LNCaP clone FGC (cell line): ENCODE data around the gene TAC3.
"Not testable (repeated sequence)": the region's sequence is repeated elsewhere in the genome, so short reads cannot be mapped to it uniquely, and the experiment has no call there.

ENCODE experiments used
- DNase-seq: peaks from one replicate; pipeline ENCODE4 v3.0.0-alpha.2; 2011; ENCODE audit warnings: low read depth
- H3K4me3 ChIP-seq: 2 replicates; pipeline ENCODE4 v1.5.1; 2011; ENCODE audit warnings: mild to moderate bottlenecking, low read depth, low read length, control low read depth
- TF ChIP-seq, protein P1 (sequence below): IDR thresholded peaks from 2 replicates; pipeline ENCODE4 v1.5.1; 2012; ENCODE audit warnings: mild to moderate bottlenecking; ENCODE audit not compliant: control insufficient read depth, insufficient read depth; ENCODE audit errors: extremely low read depth

TAC3 gene

DNA sequence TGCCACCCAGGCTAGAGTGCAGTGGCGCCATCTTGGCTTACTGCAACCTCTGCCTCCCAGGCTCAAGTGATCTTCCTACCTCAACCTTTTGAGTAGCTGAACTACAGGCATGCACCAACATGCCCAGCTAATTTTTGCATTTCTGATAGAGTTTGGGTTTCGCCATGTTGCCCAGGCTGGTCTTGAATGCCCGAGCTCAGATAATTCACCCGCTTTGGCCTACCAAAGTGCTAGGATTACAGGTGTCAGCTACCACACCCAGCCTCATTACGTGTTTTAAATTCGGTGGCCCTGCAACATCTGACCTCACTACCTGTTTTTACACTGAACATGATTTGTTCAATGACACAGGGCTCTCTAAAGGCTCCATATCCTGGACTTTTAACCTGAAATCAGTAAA is 36.1 kb downstream of the TAC3 start:
- no peak overlapping the region for H3K4me3 ChIP-seq
- DNase-seq = no peak
- TF ChIP-seq, protein P1, sequence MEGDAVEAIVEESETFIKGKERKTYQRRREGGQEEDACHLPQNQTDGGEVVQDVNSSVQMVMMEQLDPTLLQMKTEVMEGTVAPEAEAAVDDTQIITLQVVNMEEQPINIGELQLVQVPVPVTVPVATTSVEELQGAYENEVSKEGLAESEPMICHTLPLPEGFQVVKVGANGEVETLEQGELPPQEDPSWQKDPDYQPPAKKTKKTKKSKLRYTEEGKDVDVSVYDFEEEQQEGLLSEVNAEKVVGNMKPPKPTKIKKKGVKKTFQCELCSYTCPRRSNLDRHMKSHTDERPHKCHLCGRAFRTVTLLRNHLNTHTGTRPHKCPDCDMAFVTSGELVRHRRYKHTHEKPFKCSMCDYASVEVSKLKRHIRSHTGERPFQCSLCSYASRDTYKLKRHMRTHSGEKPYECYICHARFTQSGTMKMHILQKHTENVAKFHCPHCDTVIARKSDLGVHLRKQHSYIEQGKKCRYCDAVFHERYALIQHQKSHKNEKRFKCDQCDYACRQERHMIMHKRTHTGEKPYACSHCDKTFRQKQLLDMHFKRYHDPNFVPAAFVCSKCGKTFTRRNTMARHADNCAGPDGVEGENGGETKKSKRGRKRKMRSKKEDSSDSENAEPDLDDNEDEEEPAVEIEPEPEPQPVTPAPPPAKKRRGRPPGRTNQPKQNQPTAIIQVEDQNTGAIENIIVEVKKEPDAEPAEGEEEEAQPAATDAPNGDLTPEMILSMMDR = no peak

DNA sequence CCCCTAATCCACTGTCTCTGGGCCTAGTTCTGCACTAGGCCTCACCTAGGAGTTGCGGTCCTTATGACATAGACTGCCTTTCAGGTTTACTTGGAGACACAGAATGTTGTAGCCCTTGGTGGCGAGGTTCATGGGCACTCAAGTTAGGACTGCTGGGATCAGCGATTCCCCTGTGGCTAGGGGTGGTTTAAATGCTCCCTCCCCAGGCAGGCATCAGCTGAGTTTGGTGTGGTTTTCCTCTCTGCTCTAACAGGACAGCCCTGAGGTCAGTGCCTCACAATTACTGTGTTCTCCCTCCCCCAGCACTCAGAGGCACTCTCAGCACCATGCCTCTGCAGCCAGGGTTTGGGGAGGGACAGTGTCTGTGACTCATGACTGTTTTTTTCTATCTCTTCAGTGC is 36.7 kb downstream of the TAC3 start:
- TF ChIP-seq, protein P1 = no peak

DNA sequence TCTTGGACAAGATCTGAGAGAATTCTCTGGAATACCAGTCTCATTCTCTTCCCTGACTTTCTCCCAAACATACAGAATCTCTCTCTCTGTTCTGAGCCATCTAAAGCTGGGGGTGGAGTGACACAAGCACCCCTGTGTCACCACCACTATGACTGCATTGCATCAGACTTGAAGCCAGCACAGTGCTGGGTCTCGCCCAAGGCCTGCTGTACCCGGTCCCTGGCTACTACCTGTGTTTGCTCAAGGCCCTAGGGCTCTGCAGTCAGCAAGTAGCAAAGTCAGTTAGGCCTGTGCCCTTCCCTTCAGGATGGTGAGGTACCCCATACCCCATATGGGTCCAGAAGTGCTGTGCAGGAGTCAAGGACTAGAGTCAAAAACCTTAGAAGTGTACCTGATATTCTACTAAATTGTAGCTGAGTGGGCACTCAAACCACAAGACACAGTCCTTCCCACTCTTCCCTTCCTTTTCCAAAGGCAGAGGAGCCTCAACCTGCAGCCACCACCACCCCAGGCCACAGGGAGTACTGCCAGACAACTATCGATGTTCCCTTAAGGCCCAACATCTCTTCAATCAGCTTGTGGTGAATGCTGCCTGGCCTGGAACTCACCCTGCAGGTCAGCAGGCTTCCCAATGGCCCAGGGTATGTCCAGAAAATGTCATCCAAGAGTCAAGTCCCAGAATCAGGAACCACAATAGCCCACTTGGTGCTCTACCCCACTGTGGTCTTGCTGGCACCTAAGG is 37.8 kb downstream of the TAC3 start:
- no peak for DNase-seq
- no peak overlapping the region for H3K4me3 ChIP-seq
- TF ChIP-seq, protein P1 = no peak

More for the DNA sequence above, 36.7 kb downstream of the TAC3 start:
- DNase-seq = no peak
- H3K4me3 ChIP-seq = no peak overlapping the region

DNA sequence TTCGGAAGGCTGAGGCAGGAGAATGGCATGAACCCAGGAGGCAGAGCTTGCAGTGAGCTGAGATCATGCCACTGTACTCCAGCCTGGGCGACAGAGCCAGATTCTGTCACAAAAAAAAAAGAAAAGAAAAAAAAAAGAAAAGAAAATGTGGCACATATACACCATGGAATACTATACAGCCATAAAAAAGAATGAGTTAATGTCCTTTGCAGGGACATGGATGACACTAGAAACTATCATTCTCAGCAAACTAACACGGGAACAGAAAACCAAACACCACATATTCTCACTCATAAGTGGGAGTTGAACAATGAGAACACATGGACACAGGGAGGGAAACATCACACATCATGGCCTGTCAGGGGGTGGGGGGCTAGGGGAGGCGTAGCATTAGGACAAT is 39.0 kb downstream of the TAC3 start:
- not testable (repeated sequence) for DNase-seq, H3K4me3 ChIP-seq

DNA sequence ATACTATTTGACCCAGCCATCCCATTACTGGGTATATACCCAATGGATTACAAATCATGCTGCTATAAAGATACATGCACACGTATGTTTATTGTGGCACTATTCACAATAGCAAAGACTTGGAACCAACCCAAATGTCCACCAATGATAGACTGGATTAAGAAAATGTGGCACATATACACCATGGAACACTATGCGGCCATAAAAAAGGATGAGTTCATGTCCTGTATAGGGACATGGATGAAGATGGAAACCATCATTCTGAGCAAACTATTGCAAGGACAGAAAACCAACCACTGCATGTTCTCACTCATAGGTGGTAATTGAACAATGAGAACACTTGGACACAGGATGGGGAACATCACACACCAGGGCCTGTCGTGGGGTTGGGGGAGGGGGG is 42.1 kb downstream of the TAC3 start:
- not testable (repeated sequence) for DNase-seq, H3K4me3 ChIP-seq

DNA sequence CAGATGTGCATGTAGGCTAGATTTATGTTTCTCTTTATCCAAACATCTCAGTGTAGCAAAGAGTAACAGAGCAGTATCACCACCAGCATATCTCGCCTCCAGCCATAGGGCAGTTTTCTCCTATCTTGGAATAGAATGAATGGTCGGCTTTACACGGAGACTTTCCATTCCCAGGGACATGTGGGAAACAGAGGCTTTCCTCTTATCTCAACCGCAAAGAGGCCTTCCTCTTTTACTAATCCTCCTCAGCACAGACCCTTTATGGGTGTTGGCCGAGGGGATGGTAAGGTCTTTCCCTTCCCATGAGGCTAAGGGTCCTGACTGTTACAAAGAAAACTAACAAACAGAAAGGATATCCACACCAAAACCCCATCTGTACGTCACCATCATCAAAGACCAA is 47.4 kb downstream of the TAC3 start:
- DNase-seq = not testable (repeated sequence)

DNA sequence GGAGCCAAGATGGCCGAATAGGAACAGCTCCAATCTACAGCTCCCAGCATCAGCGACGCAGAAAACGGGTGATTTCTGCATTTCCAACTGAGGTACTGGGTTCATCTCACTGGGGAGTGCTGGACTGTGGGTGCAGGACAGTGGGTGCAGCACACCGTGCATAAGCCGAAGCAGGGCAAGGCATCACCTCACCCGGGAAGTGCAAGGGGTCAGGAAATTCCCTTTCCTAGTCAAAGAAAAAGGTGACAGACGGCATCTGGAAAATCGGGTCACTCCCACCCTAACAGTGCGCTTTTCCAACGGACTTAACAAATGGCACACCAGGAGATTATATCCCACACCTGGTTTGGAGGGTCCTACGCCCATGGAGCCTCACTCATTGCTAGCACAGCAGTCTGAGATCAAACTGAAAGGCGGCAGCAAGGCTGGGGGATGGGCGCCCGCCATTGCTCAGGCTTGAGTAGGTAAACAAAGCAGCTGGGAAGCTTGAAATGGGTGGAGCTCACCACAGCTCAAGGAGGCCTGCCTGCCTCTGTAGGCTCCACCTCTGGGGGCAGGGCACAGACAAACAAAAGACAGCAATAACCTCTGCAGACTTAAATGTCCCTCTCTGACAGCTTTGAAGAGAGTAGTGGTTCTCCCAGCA is 50.2 kb downstream of the TAC3 start:
- DNase-seq, H3K4me3 ChIP-seq: not testable (repeated sequence)

More for the DNA sequence above, 47.4 kb downstream of the TAC3 start:
- not testable (repeated sequence) for H3K4me3 ChIP-seq

DNA sequence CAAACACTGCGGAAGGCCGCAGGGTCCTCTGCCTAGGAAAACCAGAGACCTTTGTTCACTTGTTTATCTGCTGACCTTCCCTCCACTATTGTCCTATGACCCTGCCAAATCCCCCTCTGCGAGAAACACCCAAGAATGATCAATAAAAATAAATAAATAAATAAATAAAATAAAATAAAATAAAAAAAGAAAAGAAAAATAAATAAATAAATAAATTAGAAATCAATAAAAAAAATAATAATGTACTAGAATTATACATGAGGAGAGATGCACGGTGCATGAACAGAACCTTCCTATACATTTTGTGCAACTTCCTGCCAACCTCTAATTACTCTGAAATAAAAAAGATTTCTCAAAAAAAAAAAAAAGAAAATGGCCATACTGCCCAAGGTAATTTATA is 51.2 kb downstream of the TAC3 start:
- not testable (repeated sequence) for H3K4me3 ChIP-seq, DNase-seq

DNA sequence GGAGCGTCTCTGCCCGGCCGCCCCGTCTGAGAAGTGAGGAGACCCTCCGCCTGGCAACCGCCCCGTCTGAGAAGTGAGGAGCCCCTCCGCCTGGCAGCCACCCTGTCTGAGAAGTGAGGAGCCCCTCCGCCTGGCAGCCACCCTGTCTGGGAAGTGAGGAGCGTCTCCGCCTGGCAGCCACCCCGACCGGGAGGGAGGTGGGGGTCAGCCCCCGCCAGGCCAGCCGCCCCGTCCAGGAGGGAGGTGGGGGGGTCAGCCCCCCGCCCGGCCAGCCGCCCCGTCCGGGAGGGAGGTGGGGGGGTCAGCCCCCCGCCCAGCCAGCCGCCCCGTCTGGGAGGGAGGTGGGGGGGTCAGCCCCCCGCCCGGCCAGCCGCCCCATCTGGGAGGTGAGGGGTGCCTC is 52.8 kb downstream of the TAC3 start:
- DNase-seq, H3K4me3 ChIP-seq: not testable (repeated sequence)

DNA sequence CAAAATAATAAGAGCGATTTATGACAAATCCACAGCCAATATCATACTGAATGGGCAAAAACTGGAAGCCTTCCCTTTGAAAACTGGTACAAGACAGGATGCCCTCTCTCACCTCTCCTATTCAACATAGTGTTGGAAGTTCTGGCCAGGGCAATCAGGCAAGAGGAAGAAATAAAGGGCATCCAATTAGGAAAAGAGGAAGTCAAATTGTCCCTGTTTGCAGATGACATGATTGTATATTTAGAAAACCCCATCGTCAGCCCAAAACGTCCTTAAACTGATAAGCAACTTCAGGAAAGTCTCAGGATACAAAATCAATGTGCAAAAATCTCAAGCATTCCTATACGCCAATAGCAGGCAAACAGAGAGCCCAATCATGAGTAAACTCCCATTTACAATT is 54.1 kb downstream of the TAC3 start:
- not testable (repeated sequence) for H3K4me3 ChIP-seq, DNase-seq
